Subcutaneous abdominal adipose tissue (tissue), 5 donors: ENCODE data around the gene DAAM2.

Experiments used
- H3K27ac ChIP-seq: one replicate; pipeline ENCODE4 v1.7.0; 2013; ENCODE audit warnings: low read depth, mild to moderate bottlenecking, inconsistent platforms, low read length, moderate library complexity
- H3K27me3 ChIP-seq, 5 donors: one replicate each; pipeline ENCODE4 v1.7.0; 2013; ENCODE audit warnings: low read length in 5 of 5, inconsistent platforms in 1 of 5; ENCODE audit not compliant: control insufficient read depth in 5 of 5, insufficient read depth in 4 of 5
- H3K36me3 ChIP-seq, 5 donors: one replicate each; pipeline ENCODE4 v1.7.0; 2013; ENCODE audit warnings: low read length in 5 of 5; ENCODE audit not compliant: control insufficient read depth in 5 of 5, insufficient read depth in 5 of 5
- H3K4me1 ChIP-seq, 5 donors: one replicate each; pipeline ENCODE4 v1.7.0; 2013; ENCODE audit warnings: low read length in 5 of 5, mild to moderate bottlenecking in 3 of 5, moderate library complexity in 1 of 5; ENCODE audit not compliant: control insufficient read depth in 5 of 5, insufficient read depth in 5 of 5
- H3K4me3 ChIP-seq, 5 donors: one replicate each; pipeline ENCODE4 v1.7.0; 2013; ENCODE audit warnings: low read length in 5 of 5, low read depth in 1 of 5
- H3K9ac ChIP-seq, 5 donors: one replicate each; pipeline ENCODE4 v1.7.0; 2013; ENCODE audit warnings: low read length in 5 of 5, mild to moderate bottlenecking in 4 of 5, moderate library complexity in 3 of 5
- H3K9me3 ChIP-seq, 5 donors: one replicate each; pipeline ENCODE4 v1.7.0; 2013; ENCODE audit warnings: low read length in 5 of 5; ENCODE audit not compliant: control insufficient read depth in 5 of 5
- donor health status: healthy.
- donor health status: healthy.
- donor health status: healthy.
- donor health status: healthy.
- donor health status: healthy.

DAAM2 gene

GRCh38 chr6:39929733-39930461 is 137.7 kb downstream of the DAAM2 start:
- H3K9me3 ChIP-seq: no peaks in the 10 kb centered on the region
- peak overlapping the region; percentile 4 for H3K27ac ChIP-seq
- H3K36me3 ChIP-seq: peaks cover 0 to 19% (median 16%) of the 10 kb centered on the region in 5 donors
- no peaks in the 10 kb centered on the region for H3K27me3 ChIP-seq
- peak overlapping the region in 2 of 5 donors; percentile 29 to 31 for H3K4me3 ChIP-seq
- H3K4me1 ChIP-seq: peaks cover 2 to 85% (median 65%) of the 10 kb centered on the region in 5 donors
- peak overlapping the region in 2 of 5 donors; percentile 6 to 49 for H3K9ac ChIP-seq

- Histone ChIP-seq H3K4me3 (peak overlapping the region in 2 of 5 donors; percentile 1 to 31), H3K9me3 (no peaks in the 10 kb centered on the region), H3K4me1 (peaks cover 2 to 85% (median 64%) of the 10 kb centered on the region in 5 donors), H3K27ac (peak overlapping the region; percentile 4), H3K9ac (peak overlapping the region in 2 of 5 donors; percentile 6 to 49), H3K36me3 (peaks cover 0 to 13% (median 9%) of the 10 kb centered on the region in 5 donors), H3K27me3 (no peaks in the 10 kb centered on the region)
Observed at GRCh38 chr6:39930540-39930939, 138.4 kb downstream of the DAAM2 start.

DNA sequence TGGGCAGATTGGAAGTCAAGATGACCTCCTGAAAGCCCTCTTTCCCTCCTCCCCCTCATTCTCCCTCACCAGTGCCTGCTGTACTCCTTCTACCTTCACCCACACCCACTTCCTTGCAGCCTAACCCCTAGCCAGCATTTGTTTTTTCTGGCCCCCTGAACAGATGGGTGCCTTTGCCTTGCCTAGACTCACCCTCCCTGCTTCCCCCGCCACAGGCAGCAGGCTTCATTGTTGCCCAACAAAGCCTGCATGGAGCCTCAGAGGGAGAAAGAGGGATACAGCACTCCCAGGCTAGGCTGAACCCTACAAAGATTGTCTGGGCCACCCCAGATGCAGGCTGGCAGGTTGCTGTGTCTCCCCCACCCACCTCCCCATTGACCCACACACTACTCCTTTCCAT is 139.4 kb downstream of the DAAM2 start:
- Histone ChIP-seq H3K27ac (peak overlapping the region; percentile 87), H3K4me3 (peak overlapping the region in 3 of 5 donors; percentile 75 to 91 (median 89)), H3K9ac (peak overlapping the region in 2 of 5 donors; percentile 40 to 95)

DNA sequence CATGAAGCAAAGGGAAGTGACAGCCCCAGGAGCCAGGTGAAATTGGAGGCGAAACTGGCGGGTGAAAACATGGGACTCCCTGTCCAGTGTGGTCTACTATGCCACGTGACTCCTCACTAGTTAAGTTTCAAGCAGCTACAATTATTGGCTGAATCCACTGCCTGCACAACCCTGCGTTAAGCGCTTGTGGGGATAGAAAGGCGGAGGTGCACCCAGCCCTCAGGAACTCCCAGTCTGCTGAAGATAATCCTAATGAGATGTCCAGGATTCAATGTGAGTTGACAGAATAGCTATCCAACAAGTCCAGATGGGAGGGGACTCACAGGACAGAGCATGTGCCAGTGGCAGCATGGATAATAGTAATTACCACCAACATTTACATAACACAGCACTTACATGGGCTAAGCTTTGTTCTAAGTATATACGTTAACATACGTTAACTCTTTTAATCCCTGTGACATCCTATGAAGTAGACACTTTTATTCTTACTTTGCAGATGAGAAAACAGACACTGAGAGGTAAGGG is 140.3 kb downstream of the DAAM2 start:
- Histone ChIP-seq H3K4me3 (peak overlapping the region; percentile 75 to 91 (median 82)), H3K27ac (peak overlapping the region; percentile 87), H3K9me3 (no peaks in the 10 kb centered on the region), H3K27me3 (no peaks in the 10 kb centered on the region), H3K36me3 (no peaks in the 10 kb centered on the region), H3K4me1 (peaks cover 2 to 75% (median 52%) of the 10 kb centered on the region in 5 donors), H3K9ac (peak overlapping the region; percentile 4 to 95 (median 49))

More for the DNA sequence above, 139.4 kb downstream of the DAAM2 start:
- Histone ChIP-seq H3K9me3 (no peaks in the 10 kb centered on the region), H3K36me3 (peaks cover 0 to 5% (median 0%) of the 10 kb centered on the region in 5 donors), H3K27me3 (no peaks in the 10 kb centered on the region), H3K4me1 (peaks cover 2 to 83% (median 61%) of the 10 kb centered on the region in 5 donors)

GRCh38 chr6:39933669-39934130 is 141.5 kb downstream of the DAAM2 start:
- H3K4me3 ChIP-seq: peak overlapping the region; percentile 75 to 91 (median 82)
- no peaks in the 10 kb centered on the region for H3K27me3 ChIP-seq
- H3K27ac ChIP-seq: peak overlapping the region; percentile 87
- H3K36me3 ChIP-seq: no peaks in the 10 kb centered on the region
- peak overlapping the region; percentile 84 to 95 (median 87) for H3K9ac ChIP-seq
- no peaks in the 10 kb centered on the region for H3K9me3 ChIP-seq
- peaks cover 5 to 73% (median 56%) of the 10 kb centered on the region in 5 donors for H3K4me1 ChIP-seq

DNA sequence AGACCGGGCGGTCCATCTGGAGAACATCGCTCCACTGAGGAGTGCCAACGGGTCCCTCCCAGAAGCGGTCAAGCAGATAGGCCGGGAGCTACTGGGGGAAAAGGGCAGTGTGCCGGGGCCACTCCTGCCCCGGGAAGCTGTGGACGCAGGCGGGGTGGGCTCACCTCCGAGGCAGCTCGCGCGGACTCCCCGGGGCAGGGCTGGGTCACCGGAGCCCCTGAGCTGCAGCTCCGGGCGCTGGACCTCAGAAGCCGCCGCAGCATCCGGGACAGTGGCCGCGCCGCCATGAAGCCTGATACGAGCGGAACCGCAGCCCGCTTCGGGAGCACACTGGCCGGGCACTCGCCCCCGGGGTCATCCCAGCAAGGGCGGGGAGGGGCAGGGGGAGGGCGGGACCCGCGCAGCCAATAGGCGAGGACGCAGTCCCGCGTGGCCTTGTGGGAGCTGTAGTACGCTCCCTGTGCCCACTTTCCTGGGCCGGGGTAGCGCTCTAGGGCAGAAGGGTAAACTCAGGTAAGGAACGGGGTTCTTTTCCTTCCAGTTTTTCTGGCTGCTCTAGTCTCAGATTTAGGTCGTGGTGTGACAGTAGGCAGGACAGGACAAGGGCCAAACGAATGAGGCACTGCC is 142.1 kb downstream of the DAAM2 start, which contains the start of gene MOCS1:
Gene MOCS1, minus strand, starts transcription at position 332 of the 627 bp plus-strand sequence. Its CDS starts 45 bp downstream, at position 287.
- peak within 1 kb of the TSS; percentile 84 to 95 (median 87) for H3K9ac ChIP-seq
- no peaks in the 10 kb centered on the region for H3K27me3 ChIP-seq
- H3K4me1 ChIP-seq: peaks cover 5 to 72% (median 62%) of the 10 kb centered on the region in 5 donors
- peak within 1 kb of the TSS; percentile 75 to 91 (median 82) for H3K4me3 ChIP-seq
- no peaks in the 10 kb centered on the region for H3K36me3 ChIP-seq
- H3K27ac ChIP-seq: peak within 1 kb of the TSS; percentile 87
- H3K9me3 ChIP-seq: no peaks in the 10 kb centered on the region

GRCh38 chr6:39935241-39935640 is 143.1 kb downstream of the DAAM2 start:
- H3K4me3 ChIP-seq: no peak overlapping the region
- H3K4me1 ChIP-seq: peaks cover 4 to 64% (median 59%) of the 10 kb centered on the region in 5 donors
- no peaks in the 10 kb centered on the region for H3K27me3 ChIP-seq
- no peaks in the 10 kb centered on the region for H3K36me3 ChIP-seq
- no peaks in the 10 kb centered on the region for H3K9me3 ChIP-seq
- H3K27ac ChIP-seq: peak overlapping the region; percentile 6
- no peak overlapping the region for H3K9ac ChIP-seq

DNA sequence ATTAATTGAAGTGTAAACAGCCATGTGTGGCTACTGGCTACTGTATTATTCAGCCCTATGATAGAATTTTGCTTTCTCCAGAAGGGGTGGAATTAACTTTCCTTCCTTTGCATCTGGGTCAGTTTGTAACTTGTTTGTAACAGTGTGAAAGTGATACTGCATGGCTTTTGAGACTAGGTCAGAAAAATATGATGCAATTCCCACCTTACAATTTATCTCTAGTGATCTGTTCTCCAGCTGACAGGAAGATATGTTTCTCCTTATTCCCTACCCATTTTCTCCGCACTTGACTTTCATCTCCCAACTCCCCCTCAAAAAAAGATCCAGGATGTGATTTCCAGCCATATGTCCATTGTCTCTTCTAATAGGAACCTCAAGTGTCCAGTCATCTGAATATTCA is 144.7 kb downstream of the DAAM2 start:
- Histone ChIP-seq H3K27me3 (no peaks in the 10 kb centered on the region), H3K4me1 (peaks cover 3 to 48% (median 43%) of the 10 kb centered on the region in 5 donors), H3K27ac (no peak overlapping the region)

GRCh38 chr6:39937686-39938333 is 145.6 kb downstream of the DAAM2 start:
- Histone ChIP-seq H3K36me3 (no peaks in the 10 kb centered on the region), H3K4me3 (no peak overlapping the region), H3K27me3 (no peaks in the 10 kb centered on the region), H3K27ac (no peak overlapping the region), H3K9me3 (no peaks in the 10 kb centered on the region), H3K4me1 (peaks cover 3 to 46% (median 33%) of the 10 kb centered on the region in 5 donors), H3K9ac (no peak overlapping the region)

More for the DNA sequence above, 144.7 kb downstream of the DAAM2 start:
- Histone ChIP-seq H3K4me3 (no peak overlapping the region), H3K9ac (no peak overlapping the region), H3K9me3 (no peaks in the 10 kb centered on the region), H3K36me3 (no peaks in the 10 kb centered on the region)
